Heart left ventricle (tissue), 13 donors: Measurements from ENCODE around the gene LAPTM5.

Experiments used
- POLR2A ChIP-seq, 2 donors: fragments of 450-650 bp; IDR thresholded peaks; one replicate each; pipeline ENCODE4 v1.6.1; 2017; ENCODE audit warnings: antibody characterized with exemption in 2 of 2, mild to moderate bottlenecking in 2 of 2, moderate library complexity in 2 of 2
- TF ChIP-seq, protein P1 (sequence below), 12 donors: fragments of 200-600 bp; sonication (generic) in 4 of 12; IDR thresholded peaks; one replicate each; pipeline versions ENCODE4 v1.5.0 to v1.8.0; 2018 to 2022; ENCODE audit warnings: antibody characterized with exemption in 12 of 12, mild to moderate bottlenecking in 5 of 12
- donor health status: ischemic (EF 13 %, LVEDD 7.1; RV severe dilation, severe dysfunction).
- donor health status: DM: no; HTN: yes; CAD: no.
- donor health status: DM: no; HTN: no; CAD: no.
- donor health status: ischemic (EF 25% LVEDD 6.9; RV normal size, moderate dysfunction).
- donor health status: ischemic (EF 25% LVEDD 5.7; RV mildly dilated, moderate dysfunction).
- donor health status: ischemic (EF 35%, LVEDD 5.7; RV mildly dilated, moderate dysfunction).
- donor health status: nonischemic (EF 11% LVEDD 7.7; RV severe dilation, severe dysfunction).
- donor health status: DM: yes; HTN: yes; CAD: no.
- donor health status: PGD.
- donor health status: ischemic (EF 29% LVEDD 5.4; RV normal size, mild dysfunction).
- donor health status: nonischemic (EF 23%, LVEDD 6.1; RV moderate dilation, normal function).

- TF ChIP-seq, protein P1, sequence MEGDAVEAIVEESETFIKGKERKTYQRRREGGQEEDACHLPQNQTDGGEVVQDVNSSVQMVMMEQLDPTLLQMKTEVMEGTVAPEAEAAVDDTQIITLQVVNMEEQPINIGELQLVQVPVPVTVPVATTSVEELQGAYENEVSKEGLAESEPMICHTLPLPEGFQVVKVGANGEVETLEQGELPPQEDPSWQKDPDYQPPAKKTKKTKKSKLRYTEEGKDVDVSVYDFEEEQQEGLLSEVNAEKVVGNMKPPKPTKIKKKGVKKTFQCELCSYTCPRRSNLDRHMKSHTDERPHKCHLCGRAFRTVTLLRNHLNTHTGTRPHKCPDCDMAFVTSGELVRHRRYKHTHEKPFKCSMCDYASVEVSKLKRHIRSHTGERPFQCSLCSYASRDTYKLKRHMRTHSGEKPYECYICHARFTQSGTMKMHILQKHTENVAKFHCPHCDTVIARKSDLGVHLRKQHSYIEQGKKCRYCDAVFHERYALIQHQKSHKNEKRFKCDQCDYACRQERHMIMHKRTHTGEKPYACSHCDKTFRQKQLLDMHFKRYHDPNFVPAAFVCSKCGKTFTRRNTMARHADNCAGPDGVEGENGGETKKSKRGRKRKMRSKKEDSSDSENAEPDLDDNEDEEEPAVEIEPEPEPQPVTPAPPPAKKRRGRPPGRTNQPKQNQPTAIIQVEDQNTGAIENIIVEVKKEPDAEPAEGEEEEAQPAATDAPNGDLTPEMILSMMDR (IDR thresholded peaks at IDR 0.05) = no peak
- no peak for TF ChIP-seq POLR2A (IDR thresholded peaks at IDR 0.05)
Observed at GRCh38 chr1:30749691-30750583, 7.6 kb downstream of the LAPTM5 start.
